ENCODE results near the gene OR2B3.
"Not testable (repeated sequence)": the region's sequence is repeated elsewhere in the genome, so short reads cannot be mapped to it uniquely, and the experiment has no call there.

The OR2B3 gene, protein sequence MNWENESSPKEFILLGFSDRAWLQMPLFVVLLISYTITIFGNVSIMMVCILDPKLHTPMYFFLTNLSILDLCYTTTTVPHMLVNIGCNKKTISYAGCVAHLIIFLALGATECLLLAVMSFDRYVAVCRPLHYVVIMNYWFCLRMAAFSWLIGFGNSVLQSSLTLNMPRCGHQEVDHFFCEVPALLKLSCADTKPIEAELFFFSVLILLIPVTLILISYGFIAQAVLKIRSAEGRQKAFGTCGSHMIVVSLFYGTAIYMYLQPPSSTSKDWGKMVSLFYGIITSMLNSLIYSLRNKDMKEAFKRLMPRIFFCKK

DNA sequence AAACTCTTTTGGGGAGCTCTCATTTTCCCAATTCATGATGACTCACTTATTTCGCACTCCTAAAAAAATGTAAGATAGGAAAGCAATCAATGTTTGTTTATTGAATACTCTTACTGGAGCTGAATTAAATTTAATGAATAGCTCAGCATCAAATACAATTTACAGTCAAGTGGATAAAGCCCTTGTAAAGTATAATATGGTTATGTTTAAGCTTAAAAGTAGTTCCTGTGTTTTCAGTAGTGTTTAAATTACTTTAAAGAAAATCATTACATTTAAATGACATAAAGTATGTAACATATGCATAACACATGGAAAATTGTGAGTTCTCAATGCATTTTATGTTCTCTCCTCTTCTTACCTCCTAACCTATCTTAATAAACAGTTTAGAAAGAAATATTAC lies at the start of gene OR2B3:
Gene OR2B3, minus strand, starts transcription at position 101 of the 400 bp plus-strand sequence. Its CDS starts 65 bp downstream, at position 36.
- no peak for DNase-seq

DNA sequence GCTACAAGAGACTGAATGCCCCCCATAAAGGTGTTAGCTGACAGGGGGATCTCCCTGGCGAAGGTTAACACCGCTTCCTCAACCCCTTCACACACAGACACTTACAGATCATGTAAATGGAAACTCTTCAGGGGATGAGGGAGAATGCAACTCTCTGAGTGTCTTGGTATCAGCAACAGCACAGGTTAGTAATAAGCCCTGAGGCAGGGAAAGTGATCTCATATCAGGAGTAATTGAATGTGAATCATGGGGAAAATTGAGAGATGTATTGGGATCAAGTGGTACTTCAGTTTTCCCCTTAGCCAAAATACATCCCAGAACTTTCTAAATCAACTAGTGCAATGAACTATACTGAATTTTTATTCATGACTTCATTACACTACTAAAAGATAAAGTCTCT lies 44.6 kb upstream of the OR2B3 start:
- no peak for DNase-seq

DNA sequence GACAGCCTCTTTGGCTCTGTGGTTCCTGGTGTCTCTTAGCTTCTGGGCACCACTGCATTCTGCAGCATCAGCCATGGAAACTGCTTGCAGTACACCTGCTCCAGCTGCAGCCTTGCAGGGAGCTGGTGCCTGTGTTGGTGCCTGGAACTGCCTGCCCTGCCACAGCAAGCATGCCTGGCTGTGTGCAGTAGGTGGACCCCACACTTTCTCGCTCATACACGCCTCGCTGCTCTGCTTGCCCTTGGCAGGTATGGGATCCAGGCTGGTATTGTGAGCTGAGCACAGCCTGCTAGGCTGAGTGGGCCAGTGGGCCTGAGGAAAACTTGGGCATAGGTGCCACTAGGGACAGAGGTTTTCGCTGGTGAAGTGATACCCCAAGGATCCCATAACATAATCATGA lies 43.5 kb upstream of the OR2B3 start:
- DNase-seq = no peak

DNA sequence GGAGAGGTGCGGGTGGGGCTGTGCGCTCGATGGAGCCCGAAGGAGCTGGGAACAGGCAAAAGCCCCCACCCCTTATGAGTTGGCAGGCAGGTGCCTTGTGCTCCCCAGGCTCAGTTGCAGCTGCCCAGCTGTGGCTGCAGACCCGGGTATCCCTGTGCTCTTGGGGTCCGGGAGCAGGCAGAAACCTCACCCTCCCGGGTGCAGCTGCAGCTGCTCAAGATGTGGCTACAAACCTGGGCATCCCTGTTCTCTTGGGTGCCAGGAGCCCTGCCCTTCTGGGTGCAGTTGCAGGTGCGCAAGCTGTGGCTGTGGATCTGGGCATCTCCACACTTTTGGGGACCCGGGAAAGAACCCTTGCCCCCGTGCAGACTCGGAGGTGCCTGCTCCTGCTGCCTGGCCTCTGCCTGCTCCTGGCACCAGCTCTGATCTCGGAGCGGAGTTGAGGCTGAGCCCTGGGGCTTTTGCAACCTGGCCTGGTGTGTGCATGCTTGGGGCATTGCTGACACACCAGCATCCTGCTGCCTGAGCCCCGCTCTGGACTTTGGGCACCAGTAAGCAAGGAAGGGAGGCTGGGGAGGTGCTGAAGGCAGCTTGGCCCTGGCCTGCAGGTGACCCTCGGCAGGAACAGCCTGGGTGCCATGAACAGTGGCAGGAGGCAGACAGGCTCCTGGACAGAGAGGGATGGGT lies 42.4 kb upstream of the OR2B3 start:
- no peak for DNase-seq

DNA sequence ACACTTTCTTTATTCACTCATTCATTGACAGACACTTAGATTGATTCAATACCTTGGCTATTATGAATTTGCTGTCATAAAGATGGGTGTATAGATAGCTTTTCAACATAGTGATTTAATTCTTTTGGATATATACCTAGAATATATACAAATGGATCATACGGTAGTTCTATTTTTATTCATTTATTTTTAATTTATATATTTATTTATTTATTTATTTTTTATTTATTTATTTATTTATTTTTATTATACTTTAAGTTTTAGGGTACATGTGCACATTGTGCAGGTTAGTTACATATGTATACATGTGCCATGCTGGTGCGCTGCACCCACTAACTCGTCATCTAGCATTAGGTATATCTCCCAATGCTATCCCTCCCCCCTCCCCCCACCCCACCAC lies 27.9 kb upstream of the OR2B3 start:
- DNase-seq = not testable (repeated sequence)

DNA sequence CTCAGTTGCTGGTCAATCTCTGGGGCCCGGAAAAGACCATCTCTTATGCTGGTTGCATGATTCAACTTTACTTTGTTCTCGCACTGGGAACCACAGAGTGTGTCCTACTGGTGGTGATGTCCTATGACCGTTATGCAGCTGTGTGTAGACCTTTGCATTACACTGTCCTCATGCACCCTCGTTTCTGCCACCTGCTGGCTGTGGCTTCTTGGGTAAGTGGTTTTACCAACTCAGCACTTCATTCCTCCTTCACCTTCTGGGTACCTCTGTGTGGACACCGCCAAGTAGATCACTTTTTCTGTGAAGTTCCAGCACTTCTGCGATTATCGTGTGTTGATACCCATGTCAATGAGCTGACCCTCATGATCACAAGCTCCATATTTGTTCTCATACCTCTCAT lies 25.0 kb upstream of the OR2B3 start:
- no peak for DNase-seq

DNA sequence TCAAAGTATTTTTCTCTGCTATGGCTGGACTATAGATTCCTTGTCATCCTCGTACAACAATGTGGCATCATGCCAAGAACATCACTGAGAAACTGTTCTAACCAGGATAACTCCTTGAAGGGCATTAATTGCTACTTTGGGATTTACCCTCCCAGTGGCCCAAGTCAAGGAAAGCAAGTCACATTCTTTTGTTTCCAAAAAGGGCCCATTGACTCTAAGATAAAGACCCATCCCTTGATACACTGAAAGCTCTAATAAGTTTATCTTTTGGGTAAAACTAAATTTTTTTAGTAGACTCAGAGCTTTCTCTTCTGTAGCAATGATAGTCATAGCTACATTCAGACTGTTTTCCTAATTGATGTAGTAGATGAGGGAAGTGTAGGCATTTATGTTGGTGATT lies 20.6 kb upstream of the OR2B3 start, which contains the start of gene OR2J3:
Gene OR2J3, plus strand, starts transcription at position 301 of the 400 bp plus-strand sequence. CDS start 3,833 bp downstream, outside the sequence.
- DNase-seq = no peak

DNA sequence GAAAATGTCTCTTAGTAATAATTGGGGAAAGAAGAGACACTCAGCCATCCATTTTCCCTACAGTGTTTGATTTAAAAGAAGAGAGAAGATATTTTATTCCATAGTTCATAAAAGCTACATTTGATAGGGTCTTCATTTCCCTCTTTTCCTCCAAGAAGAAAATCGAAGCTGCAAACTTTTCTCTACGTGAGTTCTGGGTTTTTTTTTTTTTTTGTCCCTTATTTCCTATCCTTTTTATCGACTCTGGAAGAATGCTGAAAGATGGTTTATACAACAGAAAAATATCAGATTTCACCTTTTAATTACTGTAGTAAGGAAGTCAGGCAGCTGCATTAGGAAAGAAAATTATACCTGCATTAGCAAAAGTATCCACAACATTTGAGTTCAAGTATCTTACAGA lies 12.1 kb upstream of the OR2B3 start, which contains the start of gene OR2J1:
Gene OR2J1, plus strand, starts transcription at position 301 of the 400 bp plus-strand sequence. CDS start 1,453 bp downstream, outside the sequence.
- no peak for DNase-seq

DNA sequence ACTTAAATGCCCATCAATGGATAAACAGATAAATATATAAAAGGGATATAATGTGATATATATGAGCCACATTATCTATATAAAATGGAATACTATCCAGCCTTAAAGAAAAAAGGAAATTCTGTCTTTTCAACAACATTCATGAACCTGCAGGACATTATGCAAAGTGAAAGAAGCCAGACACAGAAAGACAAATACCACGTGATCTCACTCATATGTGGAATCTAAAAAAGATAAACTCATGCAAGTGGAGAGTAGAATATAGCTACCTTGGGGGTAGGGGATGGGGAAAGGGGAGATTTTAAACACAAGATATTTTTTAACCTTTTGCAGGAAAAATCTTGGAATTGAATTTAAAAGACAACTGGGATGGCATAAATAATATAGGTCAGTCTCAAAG lies 10.7 kb upstream of the OR2B3 start:
- no peak for DNase-seq

DNA sequence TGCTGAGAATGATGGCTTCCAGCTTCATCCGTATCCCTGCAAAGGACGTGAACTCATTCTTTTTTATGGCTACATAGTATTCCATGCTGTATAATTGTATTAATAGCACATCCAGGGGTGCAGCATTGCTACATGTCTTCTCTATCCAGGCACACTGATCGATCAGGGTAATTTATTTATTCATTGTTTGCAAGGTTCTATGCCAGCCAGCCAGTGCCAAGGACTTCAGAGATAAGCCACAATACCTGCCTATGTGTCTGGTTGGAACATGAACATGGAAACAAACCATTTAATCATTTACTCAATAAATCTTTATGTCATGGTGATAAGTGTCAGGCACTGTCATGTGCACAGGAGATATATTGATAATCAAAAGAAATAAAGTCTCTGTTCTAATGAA lies 5.8 kb upstream of the OR2B3 start:
- no peak for DNase-seq

DNA sequence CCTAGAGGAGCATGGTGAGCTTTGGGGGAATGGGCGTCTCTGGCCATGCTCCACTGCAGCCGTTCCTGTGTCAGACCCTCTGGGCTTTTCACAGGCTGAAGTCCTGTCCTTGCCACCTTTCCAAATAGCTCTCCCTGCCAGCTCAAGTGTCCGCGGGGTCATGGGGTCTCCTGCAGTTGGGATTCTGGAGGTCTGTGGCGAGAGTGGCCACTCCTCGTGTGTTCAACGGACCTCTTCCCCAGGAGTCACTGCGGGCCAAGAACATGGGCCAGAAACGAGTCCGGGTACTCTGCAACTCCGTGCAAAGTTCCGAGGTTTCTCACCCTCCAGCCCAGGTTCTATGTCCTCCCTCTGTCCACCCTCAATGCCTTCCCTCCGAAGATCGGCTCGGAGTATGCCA lies 4.7 kb downstream of the OR2B3 start:
- DNase-seq = no peak

DNA sequence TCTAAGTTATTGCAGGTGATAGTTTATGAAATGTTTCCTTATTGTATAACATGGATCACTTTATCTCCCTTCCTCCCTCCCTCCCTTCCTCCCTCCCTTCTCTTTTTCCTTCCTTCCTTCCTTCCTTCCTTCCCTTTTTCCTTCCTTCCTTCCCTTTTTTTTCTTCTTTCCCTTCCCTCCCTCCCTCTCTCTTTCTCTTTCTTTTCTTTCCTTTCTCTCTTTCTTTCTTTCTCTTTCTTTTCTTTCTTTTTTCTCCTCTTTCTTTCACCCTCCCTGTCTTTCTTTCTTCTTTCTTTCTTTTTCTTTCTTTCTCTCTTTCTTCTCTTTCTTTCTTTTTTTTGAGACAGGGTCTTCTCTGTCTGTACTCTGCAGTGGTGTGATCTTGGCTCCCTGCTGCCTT lies 5.8 kb downstream of the OR2B3 start:
- DNase-seq = no peak

DNA sequence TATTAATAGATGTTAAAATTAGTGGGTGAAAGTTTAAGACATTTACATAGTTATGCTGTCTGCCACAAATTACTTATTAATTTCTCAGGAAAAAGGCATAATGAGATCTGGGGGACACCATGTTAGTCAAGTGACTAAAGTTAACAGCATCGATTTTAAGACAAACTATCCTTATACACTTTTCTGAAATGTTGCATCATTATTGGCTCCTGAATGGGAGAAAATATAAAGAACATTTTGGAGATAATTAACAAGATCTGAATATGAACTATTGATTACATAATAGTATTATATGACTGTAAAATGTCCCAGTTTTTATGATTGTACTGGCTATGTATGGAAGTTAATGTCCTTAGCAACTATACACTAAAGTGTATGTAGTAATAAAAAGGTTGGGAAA lies 7.9 kb downstream of the OR2B3 start:
- DNase-seq = no peak

DNA sequence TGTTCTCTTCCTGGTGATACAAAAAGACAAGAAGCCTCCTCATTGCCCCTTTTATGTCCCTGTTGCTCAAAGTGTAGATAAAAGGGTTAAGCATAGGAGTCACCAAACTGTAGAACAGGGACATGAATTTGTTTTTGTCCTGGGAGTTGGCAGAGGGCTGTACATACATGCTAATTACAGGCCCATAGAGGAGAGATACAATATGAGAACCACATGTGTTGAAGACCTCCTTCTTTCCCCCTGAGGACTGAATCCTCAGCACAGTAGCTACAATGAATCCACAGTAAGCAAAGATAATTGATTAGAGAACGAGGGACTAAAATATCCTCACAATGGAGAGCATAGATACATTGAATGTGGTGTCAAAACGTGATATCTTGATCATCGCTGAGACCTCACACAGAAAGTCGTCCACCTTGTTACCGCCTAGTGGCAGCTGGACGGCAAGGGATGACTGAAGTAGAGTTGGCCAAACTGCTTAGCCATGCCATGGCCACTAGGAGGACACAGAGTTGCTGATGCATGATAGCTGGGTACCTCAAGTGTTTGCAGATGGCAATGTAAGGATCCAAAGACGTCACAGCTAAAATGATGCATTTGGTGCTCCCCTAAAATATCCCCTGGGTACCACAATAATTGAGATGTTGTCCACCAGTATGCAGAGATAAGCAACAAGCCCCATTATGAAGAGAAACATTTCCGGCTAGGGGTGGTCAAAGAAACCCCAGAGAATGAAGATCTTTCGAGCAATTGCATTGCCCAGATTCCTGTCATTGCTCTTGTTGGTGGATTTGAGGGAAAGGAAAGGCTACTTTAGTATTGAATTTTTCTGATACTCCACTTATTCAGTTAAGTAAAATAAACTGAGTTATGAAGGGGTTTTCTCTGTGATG lies 15.0 kb downstream of the OR2B3 start:
- DNase-seq = no peak

DNA sequence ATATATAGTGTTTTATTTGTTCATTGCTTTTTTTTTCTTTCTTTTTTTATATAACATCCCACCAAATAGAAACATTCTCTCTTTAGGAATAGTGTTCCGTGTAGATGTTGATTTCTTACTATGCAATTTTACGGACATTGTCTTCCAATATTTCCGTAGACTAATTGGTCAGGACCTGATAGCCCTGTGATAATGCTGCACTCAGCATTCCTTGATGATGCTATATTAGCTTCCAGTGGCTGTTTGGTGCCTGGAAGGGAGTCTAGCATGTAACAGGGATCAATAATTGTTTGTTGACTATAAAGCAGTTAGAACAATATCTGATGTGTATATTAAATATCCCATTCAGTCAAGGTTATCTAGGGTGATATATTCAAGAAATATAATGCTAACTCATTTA lies 35.4 kb downstream of the OR2B3 start:
- no peak for DNase-seq

DNA sequence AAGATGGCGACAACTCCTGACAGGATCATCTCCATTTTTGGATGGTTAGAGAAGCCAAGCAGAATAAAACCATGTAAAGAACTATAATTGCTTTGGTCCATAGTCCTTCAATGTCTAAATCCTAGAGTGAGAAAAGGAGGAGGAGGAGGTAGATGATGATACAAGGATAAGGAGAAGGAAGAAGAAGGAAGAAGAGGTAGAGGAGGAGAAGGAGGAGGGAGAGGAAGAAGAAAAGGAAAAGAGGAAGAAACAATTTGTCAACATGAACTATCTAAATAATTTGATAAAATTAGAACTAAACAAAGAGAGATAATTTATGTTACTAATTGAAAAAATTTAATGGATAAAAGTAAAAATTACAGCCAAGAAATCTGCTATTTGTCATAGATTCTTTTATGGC lies 42.0 kb downstream of the OR2B3 start, which contains the start of gene OR2W1:
Gene OR2W1, minus strand, starts transcription at position 101 of the 400 bp plus-strand sequence. Its CDS starts 0 bp downstream, at position 101.
- no peak for DNase-seq

All from CD4-positive, alpha-beta T cell treated with Interleukin-10 for 1 hour (primary cell).